Neuronal stem cell (in vitro differentiated cells): ENCODE measurements around the gene MOCS1.

ENCODE experiments used
- DNase-seq: peaks from one replicate; pipeline ENCODE4 v3.0.0-alpha.2; 2013; ENCODE audit warnings: low spot score
- H2AFZ ChIP-seq: one replicate; pipeline ENCODE4 v1.6.1; 2013; ENCODE audit warnings: mild to moderate bottlenecking, low read length, inconsistent platforms
- H2AK5ac ChIP-seq: 2 replicates; pipeline ENCODE4 v1.6.1; 2013; ENCODE audit warnings: low read depth, mild to moderate bottlenecking, inconsistent platforms, low read length, moderate library complexity, mixed read lengths
- H2BK120ac ChIP-seq: 2 replicates; pipeline ENCODE4 v1.6.1; 2013; ENCODE audit warnings: low read depth, mild to moderate bottlenecking, inconsistent platforms, low read length, moderate library complexity, mixed read lengths
- H2BK12ac ChIP-seq: one replicate; pipeline ENCODE4 v1.6.1; 2013; ENCODE audit warnings: low read length, inconsistent platforms
- H2BK15ac ChIP-seq: 2 replicates; pipeline ENCODE4 v1.6.1; 2013; ENCODE audit warnings: mild to moderate bottlenecking, low read length, inconsistent platforms, mixed read lengths
- H2BK5ac ChIP-seq: one replicate; pipeline ENCODE4 v1.6.1; 2013; ENCODE audit warnings: inconsistent platforms, mild to moderate bottlenecking, low read length, moderate library complexity
- H3K14ac ChIP-seq: one replicate; pipeline ENCODE4 v1.6.1; 2013; ENCODE audit warnings: low read length, inconsistent platforms
- H3K18ac ChIP-seq: 2 replicates; pipeline ENCODE4 v1.6.1; 2013; ENCODE audit warnings: low read length, inconsistent platforms
- H3K23ac ChIP-seq: 2 replicates; pipeline ENCODE4 v1.6.1; 2013; ENCODE audit warnings: low read depth, mild to moderate bottlenecking, mixed read lengths, low read length, inconsistent platforms; ENCODE audit not compliant: poor library complexity
- H3K27ac ChIP-seq: replicated peaks from 3 replicates; pipeline ENCODE4 v1.5.1; 2013; ENCODE audit warnings: low read length, inconsistent platforms
- H3K27me3 ChIP-seq, 3 experiments: 2 replicates each; pipeline ENCODE4 v1.6.1; 2013; ENCODE audit warnings: low read length in 3 of 3, mild to moderate bottlenecking in 2 of 3, inconsistent platforms in 1 of 3, low read depth in 1 of 3, mixed read lengths in 1 of 3, moderate library complexity in 1 of 3; ENCODE audit not compliant: control insufficient read depth in 3 of 3, insufficient read depth in 3 of 3
- H3K36me3 ChIP-seq, 2 donors: replicated peaks in 1 of 2; 2 replicates each; pipeline ENCODE4 v1.6.1; 2013; ENCODE audit warnings: low read length in 2 of 2; ENCODE audit not compliant: control insufficient read depth in 2 of 2, insufficient read depth in 2 of 2
- H3K4ac ChIP-seq: 2 replicates; pipeline ENCODE4 v1.6.1; 2013; ENCODE audit warnings: inconsistent platforms, mild to moderate bottlenecking, low read length, moderate library complexity
- H3K4me1 ChIP-seq, 2 donors: 1 replicate in 1 of 2; 2 replicates in 1 of 2; pipeline ENCODE4 v1.6.1; 2013; ENCODE audit warnings: low read length in 2 of 2, low read depth in 1 of 2; ENCODE audit not compliant: control insufficient read depth in 2 of 2, insufficient read depth in 1 of 2
- H3K4me2 ChIP-seq: one replicate; pipeline ENCODE4 v1.6.1; 2013; ENCODE audit warnings: mild to moderate bottlenecking, low read length, inconsistent platforms; ENCODE audit not compliant: insufficient read depth, poor library complexity, severe bottlenecking
- H3K4me3 ChIP-seq, 2 donors: 2 replicates each; pipeline ENCODE4 v1.5.1; 2013; ENCODE audit warnings: low read length in 2 of 2, mild to moderate bottlenecking in 2 of 2, inconsistent platforms in 1 of 2, moderate library complexity in 1 of 2
- H3K79me1 ChIP-seq: one replicate; pipeline ENCODE4 v1.6.1; 2013; ENCODE audit warnings: low read depth, mild to moderate bottlenecking, inconsistent platforms, low read length, moderate library complexity
- H3K9ac ChIP-seq: one replicate; pipeline ENCODE4 v1.6.1; 2013; ENCODE audit warnings: mild to moderate bottlenecking, low read depth, low read length, inconsistent platforms; ENCODE audit not compliant: poor library complexity
- H3K9me3 ChIP-seq, 2 donors: replicated peaks in 1 of 2; 2 replicates each; pipeline versions ENCODE3 to v1.6.1; 2013; ENCODE audit warnings: low read length in 2 of 2, mild to moderate bottlenecking in 2 of 2, inconsistent platforms in 1 of 2, low read depth in 1 of 2, mixed read lengths in 1 of 2, moderate library complexity in 1 of 2; ENCODE audit not compliant: control insufficient read depth in 2 of 2, insufficient read depth in 1 of 2
- H4K8ac ChIP-seq: one replicate; pipeline ENCODE4 v1.6.1; 2013; ENCODE audit warnings: low read depth, mild to moderate bottlenecking, inconsistent platforms, low read length, moderate library complexity
- H4K91ac ChIP-seq: one replicate; pipeline ENCODE4 v1.6.1; 2013; ENCODE audit warnings: low read length, low read depth, mild to moderate bottlenecking, inconsistent platforms; ENCODE audit not compliant: poor library complexity
- WGBS, 2 donors: extraction: QIAGEN DNeasy Blood & Tissue Kit; methylation state at CpG; one replicate each; pipeline ENCODE4 v1.1.7; 2013; ENCODE audit warnings: missing lambda C conversion rate in 2 of 2, mixed read lengths in 1 of 2; ENCODE audit not compliant: insufficient read length in 2 of 2, insufficient replicate concordance in 1 of 2; ENCODE audit errors: extremely low coverage in 2 of 2; 5-methylcytosine and 5-hydroxymethylcytosine counted together

Gene MOCS1

DNA sequence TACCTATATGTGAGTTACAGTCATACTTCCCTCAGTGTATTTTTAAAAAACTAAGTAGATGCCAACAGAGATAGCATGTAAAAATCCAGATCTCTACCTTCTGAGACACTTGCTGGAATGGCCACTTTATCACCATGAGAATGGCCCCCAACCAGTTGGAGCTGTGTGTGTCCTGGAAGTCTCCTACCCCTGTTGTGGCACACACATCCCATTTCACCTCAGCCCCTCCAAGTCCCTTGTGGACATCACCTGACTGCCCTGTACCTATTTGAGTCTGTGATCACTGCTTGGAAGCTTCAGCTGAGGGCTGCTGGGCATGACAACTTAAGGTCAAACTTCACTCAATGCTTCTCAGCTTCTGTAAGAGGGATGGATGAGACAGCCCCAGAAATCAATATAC is 24.1 kb downstream of the MOCS1 start:
- H3K27me3 ChIP-seq = no peaks in the 10 kb centered on the region
- peaks cover 8 to 9% of the 10 kb centered on the region in 2 donors for H3K36me3 ChIP-seq
- H4K91ac ChIP-seq = no peak overlapping the region
- H3K27ac ChIP-seq = no peak overlapping the region
- no peaks in the 10 kb centered on the region for H3K9me3 ChIP-seq
- no peak overlapping the region for H2BK5ac ChIP-seq
- H2AFZ ChIP-seq = no peak overlapping the region
- no peak overlapping the region for H4K8ac ChIP-seq
- H3K4me3 ChIP-seq = no peak overlapping the region
- no peak for DNase-seq
- no peaks in the 10 kb centered on the region for H3K4me1 ChIP-seq
- H2BK12ac ChIP-seq = no peak overlapping the region
- H2AK5ac ChIP-seq = no peak overlapping the region
- no peak overlapping the region for H2BK15ac ChIP-seq
- no peak overlapping the region for H3K14ac ChIP-seq
- H3K4ac ChIP-seq = no peak overlapping the region
- H3K23ac ChIP-seq = no peak overlapping the region
- no peak overlapping the region for H3K9ac ChIP-seq
- H3K79me1 ChIP-seq = no peaks in the 10 kb centered on the region
- H3K18ac ChIP-seq = no peak overlapping the region
- no peak overlapping the region for H3K4me2 ChIP-seq
- H2BK120ac ChIP-seq = no peak overlapping the region

DNA sequence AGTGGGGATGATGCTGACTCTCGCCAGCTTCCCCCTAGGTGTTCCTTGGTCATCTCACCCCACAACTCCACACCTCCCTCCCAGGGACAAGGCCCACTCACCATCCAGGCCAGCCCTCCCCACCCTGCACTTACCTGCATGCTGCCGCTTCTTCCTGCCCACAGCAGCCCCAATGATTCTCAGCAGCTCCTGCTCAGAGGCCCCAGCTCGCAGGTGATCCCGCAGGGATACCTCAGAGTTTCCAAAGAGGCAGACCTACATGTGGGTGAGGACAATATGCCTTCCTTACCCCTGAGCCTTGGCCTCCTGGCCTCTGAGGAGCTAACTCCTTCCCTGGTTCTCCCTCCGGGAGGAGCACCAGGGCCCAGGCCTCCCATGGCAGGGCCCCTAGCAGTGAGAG is 24.6 kb downstream of the MOCS1 start:
- Histone ChIP-seq H3K23ac (peak overlapping the region; percentile 44), H3K36me3 (peaks cover 4 to 9% of the 10 kb centered on the region in 2 donors), H3K27ac (no peak overlapping the region), H2BK12ac (no peak overlapping the region), H3K4me3 (no peak overlapping the region), H3K9ac (no peak overlapping the region), H3K4me2 (no peak overlapping the region), H2AFZ (no peak overlapping the region), H3K18ac (peak overlapping the region; percentile 11), H2BK5ac (no peak overlapping the region), H3K14ac (no peak overlapping the region), H4K8ac (no peak overlapping the region), H3K4ac (no peak overlapping the region), H2BK15ac (no peak overlapping the region), H2AK5ac (no peak overlapping the region), H3K27me3 (no peaks in the 10 kb centered on the region), H3K9me3 (no peaks in the 10 kb centered on the region), H4K91ac (no peak overlapping the region), H2BK120ac (no peak overlapping the region), H3K79me1 (no peaks in the 10 kb centered on the region), H3K4me1 (no peaks in the 10 kb centered on the region)
- no peak for DNase-seq
- WGBS, 2 donors = no CpG with 5 or more reads among the region's 5 CpGs

- Histone ChIP-seq H3K14ac (no peak overlapping the region), H2BK120ac (no peak overlapping the region), H3K79me1 (no peaks in the 10 kb centered on the region), H3K23ac (no peak overlapping the region), H3K4ac (no peak overlapping the region), H3K18ac (no peak overlapping the region), H3K9me3 (no peaks in the 10 kb centered on the region), H4K91ac (no peak overlapping the region), H2AFZ (no peak overlapping the region), H3K27me3 (no peaks in the 10 kb centered on the region), H3K4me2 (no peak overlapping the region), H2AK5ac (no peak overlapping the region), H4K8ac (no peak overlapping the region), H2BK5ac (no peak overlapping the region), H2BK12ac (no peak overlapping the region), H2BK15ac (no peak overlapping the region), H3K27ac (no peak overlapping the region), H3K4me3 (peak overlapping the region in 1 of 2 donors; percentile 30), H3K36me3 (peaks cover 3 to 9% of the 10 kb centered on the region in 2 donors), H3K9ac (no peak overlapping the region), H3K4me1 (no peaks in the 10 kb centered on the region)
- DNase-seq = no peak
- WGBS, 2 donors = no CpG with 5 or more reads among the region's 13 CpGs
Measured at GRCh38 chr6:39908838-39909583, 25.3 kb downstream of the MOCS1 start.

GRCh38 chr6:39907871-39908575 is 26.2 kb downstream of the MOCS1 start:
- no peak overlapping the region for H3K23ac ChIP-seq

More at GRCh38 chr6:39907871-39908575, 26.2 kb downstream of the MOCS1 start:
- Histone ChIP-seq H3K14ac (no peak overlapping the region), H3K4me3 (no peak overlapping the region), H2BK5ac (no peak overlapping the region), H3K79me1 (no peaks in the 10 kb centered on the region), H3K9me3 (no peaks in the 10 kb centered on the region), H3K36me3 (peaks cover 3 to 9% of the 10 kb centered on the region in 2 donors), H3K4ac (no peak overlapping the region), H2AFZ (no peak overlapping the region), H4K91ac (no peak overlapping the region), H3K18ac (no peak overlapping the region), H2BK12ac (no peak overlapping the region), H3K27me3 (no peaks in the 10 kb centered on the region), H2BK15ac (no peak overlapping the region), H3K9ac (no peak overlapping the region), H2AK5ac (no peak overlapping the region), H4K8ac (no peak overlapping the region), H2BK120ac (no peak overlapping the region), H3K27ac (no peak overlapping the region), H3K4me1 (no peaks in the 10 kb centered on the region), H3K4me2 (no peak overlapping the region)
- DNase-seq = no peak
- no CpG with 5 or more reads among the region's 5 CpGs for WGBS, 2 donors
